OCI-LY1 (cell line): Measurements from ENCODE around the gene UCKL1.

ENCODE experiments used
- EZH2 ChIP-seq: fragments of 200-600 bp; sonication (generic), shearing (Covaris generic); IDR thresholded peaks from 2 replicates; pipeline ENCODE4 v1.8.0; 2017; ENCODE audit warnings: borderline replicate concordance, mixed run types, mild to moderate bottlenecking, antibody characterized with exemption, low read length, moderate library complexity, mixed read lengths
- TF ChIP-seq, protein P1 (sequence below): fragments of 200-600 bp; sonication (generic), shearing (Covaris generic); IDR thresholded peaks from 2 replicates; pipeline ENCODE4 v1.5.1; 2017; ENCODE audit warnings: mild to moderate bottlenecking, antibody characterized with exemption, low read length, moderate library complexity, mixed read lengths

DNA sequence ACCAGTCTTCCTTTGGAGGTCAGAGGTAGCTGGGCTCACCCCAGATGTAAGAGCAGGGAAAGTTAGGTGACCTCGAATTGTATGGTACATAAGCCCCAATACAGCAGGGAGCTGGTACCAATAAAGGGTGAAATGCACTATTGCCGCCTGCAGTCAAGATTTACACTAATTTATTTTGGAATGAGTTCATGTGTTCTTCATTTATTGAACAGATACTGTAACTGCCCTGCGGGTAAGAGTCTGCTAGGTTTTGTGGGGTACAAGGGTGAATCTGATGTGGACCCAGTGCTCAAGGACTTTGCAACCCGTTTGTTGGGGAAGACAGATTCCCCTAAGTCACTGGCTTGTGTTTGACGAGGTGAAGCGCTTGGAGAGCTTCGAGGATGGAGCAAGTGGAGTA lies 63.8 kb downstream of the UCKL1 start:
- TF ChIP-seq, protein P1, sequence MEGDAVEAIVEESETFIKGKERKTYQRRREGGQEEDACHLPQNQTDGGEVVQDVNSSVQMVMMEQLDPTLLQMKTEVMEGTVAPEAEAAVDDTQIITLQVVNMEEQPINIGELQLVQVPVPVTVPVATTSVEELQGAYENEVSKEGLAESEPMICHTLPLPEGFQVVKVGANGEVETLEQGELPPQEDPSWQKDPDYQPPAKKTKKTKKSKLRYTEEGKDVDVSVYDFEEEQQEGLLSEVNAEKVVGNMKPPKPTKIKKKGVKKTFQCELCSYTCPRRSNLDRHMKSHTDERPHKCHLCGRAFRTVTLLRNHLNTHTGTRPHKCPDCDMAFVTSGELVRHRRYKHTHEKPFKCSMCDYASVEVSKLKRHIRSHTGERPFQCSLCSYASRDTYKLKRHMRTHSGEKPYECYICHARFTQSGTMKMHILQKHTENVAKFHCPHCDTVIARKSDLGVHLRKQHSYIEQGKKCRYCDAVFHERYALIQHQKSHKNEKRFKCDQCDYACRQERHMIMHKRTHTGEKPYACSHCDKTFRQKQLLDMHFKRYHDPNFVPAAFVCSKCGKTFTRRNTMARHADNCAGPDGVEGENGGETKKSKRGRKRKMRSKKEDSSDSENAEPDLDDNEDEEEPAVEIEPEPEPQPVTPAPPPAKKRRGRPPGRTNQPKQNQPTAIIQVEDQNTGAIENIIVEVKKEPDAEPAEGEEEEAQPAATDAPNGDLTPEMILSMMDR = no peak
- no peak for TF ChIP-seq EZH2
